ENCODE data around the gene ARSA.
"Not testable (repeated sequence)": the region's sequence is repeated elsewhere in the genome, so short reads cannot be mapped to it uniquely, and the experiment has no call there.

The ARSA gene

GRCh38 chr22:50620593-50621355 is 7.2 kb downstream of the ARSA start:
- no peak for TF ChIP-seq CTCF (IDR thresholded peaks at IDR 0.05; ENCODE audit: insufficient read depth, low read length, poor library complexity, severe bottlenecking)
- DNase-seq (ENCODE audit: extremely low read depth, insufficient read length): peak; percentile 74
- Histone ChIP-seq H3K36me3 (ENCODE audit: control insufficient read depth, insufficient read depth, low read length) (peaks cover 5% of the 10 kb centered on the region), H3K4me3 (replicated peaks; ENCODE audit: low read depth, low read length) (peak overlapping the region; percentile 67), H3K27me3 (replicated peaks; ENCODE audit: control insufficient read depth, insufficient read depth, low read length) (no peaks in the 10 kb centered on the region)

- not testable (repeated sequence) for H3K36me3 ChIP-seq (ENCODE audit: control insufficient read depth, insufficient read depth, low read length); DNase-seq (ENCODE audit: extremely low read depth, insufficient read length); H3K27me3 ChIP-seq (replicated peaks; ENCODE audit: control insufficient read depth, insufficient read depth, low read length); H3K4me3 ChIP-seq (replicated peaks; ENCODE audit: low read depth, low read length)
Observed at GRCh38 chr22:50614296-50614695, 13.7 kb downstream of the ARSA start.

- no peaks in the 10 kb centered on the region; the same call in 1 of the 2 replicates for H3K27me3 ChIP-seq (replicated peaks; ENCODE audit: control insufficient read depth, insufficient read depth, low read length)
- no peak for DNase-seq (ENCODE audit: extremely low read depth, insufficient read length)
- no peak overlapping the region for H3K4me3 ChIP-seq (replicated peaks; ENCODE audit: low read depth, low read length)
- no peak for TF ChIP-seq CTCF (IDR thresholded peaks at IDR 0.05; ENCODE audit: insufficient read depth, low read length, poor library complexity, severe bottlenecking)
- H3K36me3 ChIP-seq (ENCODE audit: control insufficient read depth, insufficient read depth, low read length): no peaks in the 10 kb centered on the region
Observed at GRCh38 chr22:50613291-50613981, 14.5 kb downstream of the ARSA start.

GRCh38 chr22:50612528-50613221 is 15.3 kb downstream of the ARSA start:
- DNase-seq (ENCODE audit: extremely low read depth, insufficient read length): no peak
- Histone ChIP-seq H3K4me3 (replicated peaks; ENCODE audit: low read depth, low read length) (no peak overlapping the region), H3K27me3 (replicated peaks; ENCODE audit: control insufficient read depth, insufficient read depth, low read length) (peaks cover 1% of the 10 kb centered on the region; the same call in 1 of the 2 replicates), H3K36me3 (ENCODE audit: control insufficient read depth, insufficient read depth, low read length) (no peaks in the 10 kb centered on the region)
- TF ChIP-seq CTCF (IDR thresholded peaks at IDR 0.05; ENCODE audit: insufficient read depth, low read length, poor library complexity, severe bottlenecking): no peak

GRCh38 chr22:50612168-50612527 is 15.8 kb downstream of the ARSA start:
- no peak for TF ChIP-seq CTCF (IDR thresholded peaks at IDR 0.05; ENCODE audit: insufficient read depth, low read length, poor library complexity, severe bottlenecking)
- H3K27me3 ChIP-seq (replicated peaks; ENCODE audit: control insufficient read depth, insufficient read depth, low read length): peaks cover 2% of the 10 kb centered on the region; the same call in 1 of the 2 replicates
- DNase-seq (ENCODE audit: extremely low read depth, insufficient read length): no peak

More at GRCh38 chr22:50612168-50612527, 15.8 kb downstream of the ARSA start:
- Histone ChIP-seq H3K4me3 (replicated peaks; ENCODE audit: low read depth, low read length) (no peak overlapping the region), H3K36me3 (ENCODE audit: control insufficient read depth, insufficient read depth, low read length) (no peaks in the 10 kb centered on the region)

Measured in GM06990 (cell line).